22Rv1 (cell line): ENCODE measurements around the gene TMEM117.
A peak's percentile ranks its signal among the peaks of the same experiment; 100 is the strongest.

Experiments used
- H3K27ac ChIP-seq: fragments of 450-650 bp; 2 replicates; pipeline ENCODE4 v1.5.1; 2017
- CTCF ChIP-seq: fragments of 450-650 bp; IDR thresholded peaks from 2 replicates; pipeline ENCODE4 v1.5.1; 2017; ENCODE audit warnings: mild to moderate bottlenecking
- ZFX ChIP-seq: fragments of 450-650 bp; IDR thresholded peaks from 2 replicates; pipeline ENCODE4 v1.6.1; 2017; ENCODE audit warnings: antibody characterized with exemption, borderline replicate concordance

Gene TMEM117

GRCh38 chr12:43805860-43806736 lies 29.8 kb upstream of the TMEM117 start, which contains the start of gene TWF1:
TWF1 (minus strand) TSS chr12:43806317; CDS start chr12:43806245, 72 bp downstream.
- TF ChIP-seq CTCF: peak; percentile 56
- no peak for TF ChIP-seq ZFX
- H3K27ac ChIP-seq: peak within 1 kb of the TSS; percentile 67

GRCh38 chr12:43806737-43807072 lies 29.2 kb upstream of the TMEM117 start:
- peak overlapping the region; percentile 67 for H3K27ac ChIP-seq
- TF ChIP-seq CTCF: no peak
- TF ChIP-seq ZFX: no peak

GRCh38 chr12:43807386-43807785 lies 28.5 kb upstream of the TMEM117 start:
- no peak overlapping the region for H3K27ac ChIP-seq
- TF ChIP-seq CTCF: no peak
- no peak for TF ChIP-seq ZFX

- no peak overlapping the region for H3K27ac ChIP-seq
- TF ChIP-seq ZFX (no peak), CTCF (no peak)
Measured at GRCh38 chr12:43812057-43812456, 23.8 kb upstream of the TMEM117 start.

GRCh38 chr12:43812926-43813325 lies 23.0 kb upstream of the TMEM117 start:
- no peak overlapping the region for H3K27ac ChIP-seq

GRCh38 chr12:43815416-43815815 lies 20.5 kb upstream of the TMEM117 start:
- TF ChIP-seq CTCF: no peak
- TF ChIP-seq ZFX: no peak
- no peak overlapping the region for H3K27ac ChIP-seq

More at GRCh38 chr12:43812926-43813325, 23.0 kb upstream of the TMEM117 start:
- TF ChIP-seq ZFX (no peak), CTCF (no peak)

- TF ChIP-seq ZFX (no peak), CTCF (no peak)
- H3K27ac ChIP-seq: no peak overlapping the region
Measured at GRCh38 chr12:43816168-43816567, 19.7 kb upstream of the TMEM117 start.
